HG02943 (cell line): Measurements from ENCODE around the gene KCTD8.
"Not testable (repeated sequence)": the region's sequence is repeated elsewhere in the genome, so short reads cannot be mapped to it uniquely, and the experiment has no call there.

ENCODE experiments used
- ATAC-seq: cut with Tn5 transposase; IDR thresholded peaks from one replicate; pipeline ENCODE4 v1.9.1; 2021; ENCODE audit warnings: mild to moderate bottlenecking, low read depth, moderate library complexity; ENCODE audit not compliant: unreplicated experiment

The KCTD8 gene

DNA sequence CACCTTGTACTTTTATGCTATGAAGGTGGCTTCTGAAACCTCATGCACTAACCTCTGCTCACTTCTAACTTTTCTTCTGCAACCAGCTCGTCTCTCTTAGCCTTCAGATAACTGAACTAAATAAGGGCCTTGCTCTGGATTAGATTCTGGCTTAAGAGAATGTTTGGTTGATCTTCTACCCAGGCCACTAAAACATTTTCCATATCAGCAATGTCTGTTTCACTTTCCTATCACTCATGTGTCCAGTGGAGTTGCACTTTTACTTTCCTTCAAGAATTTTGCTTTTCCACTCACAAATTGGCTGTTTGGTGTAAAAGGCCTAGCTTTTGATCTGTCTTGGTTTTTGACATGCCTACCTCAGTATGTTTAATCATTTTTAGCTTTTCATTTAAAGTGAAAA, 105.8 kb downstream of the KCTD8 start:
- no peak for ATAC-seq

GRCh38 chr4:44326741-44327140, 121.9 kb downstream of the KCTD8 start:
- no peak for ATAC-seq

- ATAC-seq: no peak
Observed at GRCh38 chr4:44320833-44321232, 127.8 kb downstream of the KCTD8 start.

- no peak for ATAC-seq
Observed at GRCh38 chr4:44319129-44319528, 129.5 kb downstream of the KCTD8 start.

- no peak for ATAC-seq
Observed at GRCh38 chr4:44313702-44314101, 134.9 kb downstream of the KCTD8 start.

DNA sequence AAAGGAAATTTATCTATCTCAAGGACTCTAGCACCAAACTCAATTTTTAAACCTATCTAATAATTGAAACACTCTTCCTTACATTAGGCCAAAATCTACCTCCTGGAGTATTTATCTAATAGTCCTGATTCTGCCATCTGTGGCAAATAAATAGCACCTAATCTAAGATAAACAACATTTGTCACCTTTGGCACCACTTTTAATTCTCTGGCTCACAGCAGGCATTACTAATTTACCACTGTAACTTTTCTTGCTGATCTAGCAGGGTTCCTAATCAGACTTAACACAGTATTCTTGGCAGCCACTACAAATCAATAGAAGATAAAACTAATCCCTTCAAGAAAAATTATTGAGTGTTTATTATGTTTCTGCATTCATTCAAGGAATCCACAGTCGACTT, 161.1 kb downstream of the KCTD8 start:
- ATAC-seq: no peak

GRCh38 chr4:44279469-44279868, 169.1 kb downstream of the KCTD8 start:
- ATAC-seq: no peak

DNA sequence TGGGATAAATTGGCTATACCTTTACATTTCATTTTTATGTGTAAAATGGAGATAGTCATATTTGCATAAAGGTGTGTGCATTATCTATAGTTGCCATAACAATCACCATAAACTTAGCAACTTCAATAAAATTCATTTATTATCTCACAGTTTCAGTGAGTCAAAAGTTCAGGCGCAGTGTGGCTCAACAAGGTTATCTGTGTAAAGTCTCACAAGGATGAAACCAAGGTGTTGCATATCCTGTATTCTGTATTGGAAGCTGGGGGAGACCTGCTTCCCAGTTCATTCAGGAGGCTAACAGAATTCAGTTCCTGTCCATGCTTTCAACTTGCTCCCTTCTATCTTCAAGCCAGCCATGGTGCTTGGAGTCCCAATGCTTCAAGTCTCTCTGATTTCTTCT, 169.5 kb downstream of the KCTD8 start:
- no peak for ATAC-seq

DNA sequence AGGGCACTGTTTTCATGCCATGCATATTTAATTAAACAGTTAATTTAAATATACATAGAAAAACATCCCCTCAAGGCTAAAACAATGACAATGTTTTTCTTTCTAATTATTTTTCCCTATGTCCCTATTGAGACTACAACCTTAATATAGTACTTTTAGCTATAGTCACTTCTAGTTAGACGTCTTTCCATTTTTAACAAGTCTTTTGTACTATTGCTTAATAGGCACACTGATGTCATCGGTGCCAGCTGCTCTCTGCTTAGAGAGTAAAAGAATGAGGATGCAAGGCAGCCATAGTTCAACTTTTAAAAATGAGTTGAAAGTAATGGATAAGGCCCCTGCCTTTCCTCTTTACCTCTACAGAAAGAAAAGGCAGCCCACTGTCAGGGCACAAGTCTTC, 191.1 kb downstream of the KCTD8 start:
- ATAC-seq: no peak

GRCh38 chr4:44256414-44256813, 192.2 kb downstream of the KCTD8 start:
- ATAC-seq: no peak

GRCh38 chr4:44237643-44238042, 211.0 kb downstream of the KCTD8 start:
- ATAC-seq: no peak

- ATAC-seq: no peak
Observed at GRCh38 chr4:44235897-44236296, 212.7 kb downstream of the KCTD8 start.

DNA sequence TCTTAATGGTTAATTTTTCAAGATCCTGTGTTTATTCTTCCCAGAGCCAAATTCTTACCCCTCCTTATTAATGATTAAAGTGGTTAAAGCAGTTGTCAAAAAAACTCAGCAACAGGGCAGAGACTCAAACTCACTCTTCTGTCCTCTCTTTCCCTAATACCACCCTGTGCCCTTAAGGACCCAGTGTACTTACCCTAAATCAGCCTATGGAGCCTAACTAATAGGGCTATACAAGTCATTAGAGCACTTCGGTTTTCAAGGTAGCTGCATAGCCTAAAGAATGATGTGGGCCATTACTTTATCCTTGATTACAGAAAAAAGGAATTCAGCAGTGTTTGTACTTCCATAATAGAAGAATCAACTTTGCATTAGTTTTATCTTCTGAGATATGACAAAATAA, 216.3 kb downstream of the KCTD8 start:
- no peak for ATAC-seq

GRCh38 chr4:44231006-44231405, 217.6 kb downstream of the KCTD8 start:
- ATAC-seq: no peak

GRCh38 chr4:44228326-44228725, 220.3 kb downstream of the KCTD8 start:
- no peak for ATAC-seq

DNA sequence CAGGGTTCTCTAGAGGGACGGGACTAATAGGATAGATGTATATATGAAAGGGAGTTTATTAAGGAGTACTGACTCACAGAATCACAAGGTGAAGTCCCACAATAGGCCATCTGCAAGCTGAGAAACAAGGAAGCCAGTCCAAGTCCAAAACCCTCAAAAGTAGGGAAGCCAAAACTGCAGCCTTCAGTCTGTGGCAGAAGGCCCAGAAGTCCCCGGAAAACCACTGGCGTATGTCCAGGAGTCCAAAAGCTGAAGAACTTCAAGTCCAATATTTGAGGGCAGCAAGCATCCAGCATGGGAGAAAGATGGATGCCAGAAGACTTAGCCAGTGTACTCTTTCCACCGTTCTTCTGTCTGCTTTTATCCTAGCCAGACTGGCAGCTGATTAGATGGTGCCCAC, 227.2 kb downstream of the KCTD8 start:
- no peak for ATAC-seq

DNA sequence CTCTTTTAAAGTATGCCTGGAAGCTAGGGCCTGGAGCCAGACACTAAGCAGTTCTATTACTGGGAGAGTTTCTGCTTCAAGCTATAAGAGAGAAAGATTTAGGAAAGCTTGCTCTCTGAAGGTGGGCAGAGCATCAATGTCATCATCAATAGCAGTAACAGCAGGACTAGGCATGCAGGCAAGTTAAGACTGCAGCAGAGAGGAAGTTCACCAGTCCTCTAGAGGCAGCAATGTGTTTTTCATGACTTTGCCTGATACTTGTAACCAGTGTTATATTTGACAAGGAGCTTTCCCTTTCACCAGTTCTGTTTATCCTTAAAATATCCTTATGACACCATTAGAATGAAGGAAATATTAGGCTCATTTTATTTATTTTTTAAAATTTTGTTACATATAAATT, 237.9 kb downstream of the KCTD8 start:
- no peak for ATAC-seq

GRCh38 chr4:44196796-44197195, 251.8 kb downstream of the KCTD8 start:
- no peak for ATAC-seq

GRCh38 chr4:44194365-44194764, 254.2 kb downstream of the KCTD8 start:
- ATAC-seq: no peak

DNA sequence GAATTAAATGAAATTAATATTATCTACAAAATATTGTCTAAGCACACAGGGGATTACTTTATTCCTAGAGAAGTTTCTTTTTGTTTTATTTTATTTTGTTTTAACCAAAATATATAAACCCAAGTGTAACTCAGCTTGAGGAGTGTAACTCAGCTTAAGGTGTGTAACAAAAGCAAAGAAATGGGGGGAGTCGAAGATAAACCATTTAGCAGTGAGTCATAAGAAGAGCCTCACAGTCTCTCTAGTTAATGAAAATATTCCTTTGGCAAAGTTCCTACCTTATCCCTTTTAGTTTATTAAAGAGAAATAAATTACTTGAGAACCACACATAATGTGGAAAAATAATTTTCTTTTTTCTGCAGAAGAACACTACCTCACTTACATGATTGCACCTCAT, 261.8 kb downstream of the KCTD8 start:
- ATAC-seq: no peak

DNA sequence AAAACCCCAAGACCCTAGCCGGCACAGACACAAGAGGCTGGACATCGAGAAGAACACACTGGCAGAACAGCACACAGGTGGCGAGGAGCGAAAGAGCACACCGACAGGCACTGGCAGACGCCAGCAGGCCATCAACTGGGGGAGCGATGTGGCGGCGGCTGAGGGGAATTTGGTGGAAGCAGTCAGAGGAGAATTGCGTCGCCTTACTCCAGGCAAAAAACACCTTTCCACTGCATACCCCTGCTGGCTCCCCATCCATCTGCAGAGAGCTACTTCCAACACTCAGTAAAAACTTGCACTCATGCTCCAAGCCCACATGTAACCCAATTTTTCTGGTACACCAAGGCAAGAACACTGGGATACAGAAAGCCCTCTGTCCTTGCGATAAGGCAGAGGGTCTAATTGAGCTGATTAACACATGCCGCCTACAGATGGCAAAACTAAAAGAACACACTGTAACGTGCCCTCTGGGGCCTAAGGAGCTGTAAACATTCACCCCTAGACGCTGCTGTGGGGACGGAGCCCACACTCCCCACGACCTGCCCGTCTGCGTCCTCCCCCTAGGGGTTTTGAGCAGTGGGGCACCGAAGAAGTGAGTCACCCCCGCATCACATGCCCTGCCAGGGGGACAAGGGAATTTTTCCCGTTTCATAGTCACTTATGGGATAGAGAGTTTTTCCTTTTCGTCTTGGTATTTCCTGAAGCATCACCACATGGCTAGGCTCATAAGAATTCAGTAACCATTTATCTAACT, 262.3 kb downstream of the KCTD8 start:
- ATAC-seq: no peak

DNA sequence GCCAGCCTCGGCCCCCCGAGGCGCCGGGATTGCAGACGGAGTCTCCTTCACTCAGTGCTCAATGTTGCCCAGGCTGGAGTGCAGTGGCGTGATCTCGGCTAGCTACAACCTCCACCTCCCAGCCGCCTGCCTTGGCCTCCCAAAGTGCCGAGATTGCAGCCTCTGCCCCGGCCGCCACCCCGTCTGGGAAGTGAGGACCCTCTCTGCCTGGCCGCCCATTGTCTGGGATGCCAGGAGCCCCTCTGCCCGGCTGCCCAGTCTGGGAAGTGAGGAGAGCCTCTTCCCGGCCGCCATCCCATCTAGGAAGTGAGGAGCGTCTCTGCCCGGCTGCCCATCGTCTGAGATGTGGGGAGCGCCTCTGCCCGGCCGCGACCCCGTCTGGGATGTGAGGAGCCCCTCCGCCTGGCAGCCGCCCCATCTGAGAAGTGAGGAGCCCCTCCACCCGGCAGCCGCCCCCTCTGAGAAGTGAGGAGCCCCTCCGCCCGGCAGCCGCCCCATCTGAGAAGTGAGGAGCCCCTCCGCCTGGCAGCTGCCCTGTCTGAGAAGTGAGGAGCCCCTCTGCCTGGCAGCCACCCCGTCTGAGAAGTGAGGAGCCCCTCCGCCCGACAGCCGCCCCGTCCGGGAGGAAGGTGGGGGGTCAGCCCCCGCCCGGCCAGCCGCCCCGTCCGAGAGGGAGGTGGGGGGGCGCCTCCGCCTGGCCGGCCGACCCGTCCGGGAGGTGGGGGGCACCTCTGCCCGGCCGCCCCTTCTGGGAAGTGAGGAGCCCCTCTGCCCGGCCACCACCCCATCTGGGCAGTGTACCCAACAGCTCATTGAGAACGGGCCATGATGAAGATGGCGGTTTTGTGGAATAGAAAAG, 266.9 kb downstream of the KCTD8 start:
- ATAC-seq: not testable (repeated sequence)
